HG02973 (cell line): ENCODE results near the gene ANO9.

Source experiments
- ATAC-seq: cut with Tn5 transposase; IDR thresholded peaks from one replicate; pipeline ENCODE4 v1.9.1; 2021; ENCODE audit warnings: moderate library complexity; ENCODE audit not compliant: unreplicated experiment

The ANO9 gene, protein sequence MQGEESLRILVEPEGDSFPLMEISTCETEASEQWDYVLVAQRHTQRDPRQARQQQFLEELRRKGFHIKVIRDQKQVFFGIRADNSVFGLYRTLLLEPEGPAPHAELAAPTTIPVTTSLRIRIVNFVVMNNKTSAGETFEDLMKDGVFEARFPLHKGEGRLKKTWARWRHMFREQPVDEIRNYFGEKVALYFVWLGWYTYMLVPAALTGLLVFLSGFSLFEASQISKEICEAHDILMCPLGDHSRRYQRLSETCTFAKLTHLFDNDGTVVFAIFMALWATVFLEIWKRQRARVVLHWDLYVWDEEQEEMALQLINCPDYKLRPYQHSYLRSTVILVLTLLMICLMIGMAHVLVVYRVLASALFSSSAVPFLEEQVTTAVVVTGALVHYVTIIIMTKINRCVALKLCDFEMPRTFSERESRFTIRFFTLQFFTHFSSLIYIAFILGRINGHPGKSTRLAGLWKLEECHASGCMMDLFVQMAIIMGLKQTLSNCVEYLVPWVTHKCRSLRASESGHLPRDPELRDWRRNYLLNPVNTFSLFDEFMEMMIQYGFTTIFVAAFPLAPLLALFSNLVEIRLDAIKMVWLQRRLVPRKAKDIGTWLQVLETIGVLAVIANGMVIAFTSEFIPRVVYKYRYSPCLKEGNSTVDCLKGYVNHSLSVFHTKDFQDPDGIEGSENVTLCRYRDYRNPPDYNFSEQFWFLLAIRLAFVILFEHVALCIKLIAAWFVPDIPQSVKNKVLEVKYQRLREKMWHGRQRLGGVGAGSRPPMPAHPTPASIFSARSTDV

DNA sequence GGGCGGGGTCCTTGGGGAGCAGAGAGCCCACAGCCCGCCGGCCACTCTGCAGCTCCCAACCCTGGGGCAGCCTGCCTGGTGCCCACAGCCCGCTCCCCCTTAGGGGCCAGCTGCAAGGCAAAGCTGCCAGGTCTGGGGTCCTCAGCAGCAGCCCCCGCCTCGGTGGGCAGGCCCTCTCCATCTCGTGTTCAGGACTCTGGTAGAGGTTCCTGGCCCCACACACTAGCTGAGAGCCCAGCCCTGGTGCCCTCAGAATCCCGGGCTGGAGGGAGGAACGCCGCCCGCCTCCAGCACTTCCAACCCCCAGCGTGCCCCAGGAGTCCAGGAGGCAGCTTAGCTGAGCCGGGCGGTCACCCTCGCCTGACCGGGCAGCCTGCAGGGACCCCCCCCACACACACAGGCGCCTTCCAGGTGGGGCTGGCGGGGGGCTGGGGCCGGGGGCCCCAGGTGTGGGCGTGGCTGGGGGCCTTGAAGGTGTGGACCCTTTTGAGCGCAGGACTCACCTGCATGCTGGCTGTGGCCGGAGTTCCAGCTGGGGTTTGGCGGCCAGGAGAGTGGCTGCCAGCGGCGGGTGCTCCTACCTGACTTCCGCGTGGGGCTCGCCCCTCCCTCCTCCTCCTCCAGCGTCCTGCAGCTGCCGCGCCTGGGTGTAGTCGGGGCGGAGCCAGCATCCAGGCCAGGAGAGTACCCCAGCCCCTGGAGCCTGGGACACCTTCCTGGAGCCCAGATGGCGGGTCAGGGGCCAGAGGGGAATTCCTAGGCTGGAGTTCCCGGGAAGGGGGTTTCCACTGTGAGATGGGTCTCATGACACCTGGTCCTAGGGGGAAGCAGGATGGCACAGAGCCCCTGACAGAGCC, at the start of gene ANO9:
Gene ANO9 (minus strand): TSS at position 594 of the 857 bp plus-strand sequence. CDS start 85 bp downstream, at position 509.
- ATAC-seq: no peak

DNA sequence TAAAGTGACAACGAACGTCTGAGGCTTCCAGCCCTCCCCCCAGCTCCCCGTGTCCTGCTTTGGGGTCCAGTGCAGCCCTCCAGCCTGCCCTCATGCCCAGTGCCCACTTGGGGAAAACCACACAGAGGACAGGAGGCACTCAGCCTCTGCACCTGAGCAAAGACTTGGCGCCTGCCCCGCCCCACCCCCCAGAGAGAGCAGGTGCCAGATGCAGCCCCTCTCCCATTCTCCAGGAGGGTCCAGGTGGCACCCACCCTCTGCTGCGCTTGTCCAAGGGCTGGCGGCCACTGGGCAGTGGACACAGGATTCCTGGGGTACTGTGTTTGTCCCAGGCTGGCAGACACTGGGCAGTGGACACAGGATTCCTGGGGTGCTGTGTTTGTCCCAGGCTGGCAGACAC, 49.5 kb upstream of the ANO9 start:
- no peak for ATAC-seq

DNA sequence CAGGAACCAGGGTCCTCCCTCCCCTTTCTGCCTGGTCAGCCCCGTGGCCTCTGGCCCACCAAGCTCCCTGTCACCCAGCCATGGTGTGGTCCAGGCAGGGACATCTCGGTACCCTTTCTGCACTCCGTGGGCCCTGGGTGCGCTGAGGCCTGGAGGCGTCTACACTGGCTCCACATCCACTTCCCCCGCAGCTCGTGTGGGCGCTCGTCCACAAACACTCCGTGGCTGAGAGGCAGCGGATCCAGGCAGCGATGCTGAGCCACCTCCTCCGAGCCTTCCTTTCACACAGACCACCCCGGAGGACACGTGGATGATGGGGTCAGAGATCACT, 49.1 kb upstream of the ANO9 start:
- ATAC-seq: no peak

DNA sequence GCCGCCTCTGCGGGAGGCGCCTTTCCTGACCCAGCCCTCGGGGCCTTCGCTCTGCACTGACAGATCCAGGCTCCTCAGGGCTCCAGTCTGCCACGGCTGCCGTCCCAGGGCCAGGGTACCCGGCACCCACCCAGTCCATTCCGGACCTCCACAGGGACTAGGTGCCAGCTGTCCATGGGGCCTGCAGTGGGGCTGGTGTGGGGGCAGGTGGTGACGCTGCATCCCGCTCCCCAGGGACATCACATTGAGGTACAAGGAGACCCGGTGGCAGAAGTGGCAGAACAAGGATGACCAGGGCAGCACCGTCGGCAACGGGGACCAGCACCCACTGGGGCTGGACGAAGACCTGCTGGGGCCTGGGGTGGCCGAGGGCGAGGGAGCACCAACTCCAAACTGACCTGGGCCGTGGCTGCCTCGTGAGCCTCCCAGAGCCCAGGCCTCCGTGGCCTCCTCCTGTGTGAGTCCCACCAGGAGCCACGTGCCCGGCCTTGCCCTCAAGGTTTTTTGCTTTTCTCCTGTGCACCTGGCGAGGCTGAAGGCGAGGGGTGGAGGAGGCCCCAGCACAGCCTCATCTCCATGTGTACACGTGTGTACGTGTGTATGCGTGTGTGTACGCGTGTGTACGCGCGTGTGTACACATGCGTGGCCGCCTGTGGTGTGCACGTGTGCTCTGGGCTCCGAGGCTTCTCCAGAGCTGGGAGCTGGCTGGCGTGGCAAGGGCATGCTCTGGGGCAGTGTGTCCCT, 48.5 kb upstream of the ANO9 start:
- ATAC-seq: no peak

DNA sequence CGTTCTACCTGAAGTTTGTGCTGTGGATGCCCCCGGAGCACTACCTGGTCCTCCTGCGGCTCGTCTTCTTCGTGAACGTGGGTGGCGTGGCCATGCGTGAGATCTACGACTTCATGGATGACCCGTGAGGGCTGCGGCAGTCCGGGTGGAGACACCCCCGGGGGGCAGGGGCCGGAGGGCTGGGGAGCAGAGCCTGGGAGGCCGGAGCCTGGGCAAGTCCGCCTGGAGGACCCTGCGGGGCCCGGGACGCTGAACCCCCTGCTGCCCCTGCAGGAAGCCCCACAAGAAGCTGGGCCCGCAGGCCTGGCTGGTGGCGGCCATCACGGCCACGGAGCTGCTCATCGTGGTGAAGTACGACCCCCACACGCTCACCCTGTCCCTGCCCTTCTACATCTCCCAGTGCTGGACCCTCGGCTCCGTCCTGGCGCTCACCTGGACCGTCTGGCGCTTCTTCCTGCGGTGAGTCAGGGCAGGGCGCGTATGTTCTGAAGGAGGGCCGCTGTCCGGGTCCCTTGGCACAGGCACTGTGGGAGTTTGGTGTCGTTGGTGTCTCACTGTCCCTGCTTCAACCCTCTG, 47.9 kb upstream of the ANO9 start:
- no peak for ATAC-seq

DNA sequence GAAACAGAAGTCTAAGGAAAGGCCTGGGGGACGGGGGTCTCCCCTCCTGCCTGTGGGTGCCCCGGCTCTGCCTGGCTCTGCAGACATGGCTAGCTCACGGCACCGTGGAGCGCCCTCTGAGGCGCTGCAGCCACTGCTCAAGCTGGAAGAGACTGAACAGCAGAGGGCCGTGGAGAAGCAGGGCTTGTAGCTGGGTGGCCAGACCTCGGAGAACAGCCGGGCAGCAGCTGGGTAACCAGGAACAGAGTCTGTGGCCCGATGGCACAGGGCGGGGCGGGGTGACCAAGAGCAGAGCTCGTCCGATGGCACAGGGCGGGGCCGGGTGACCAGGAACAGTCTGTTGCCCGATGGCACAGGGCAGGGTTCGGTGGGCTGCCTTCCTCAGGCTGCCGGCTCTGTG, 47.2 kb upstream of the ANO9 start:
- ATAC-seq: no peak

DNA sequence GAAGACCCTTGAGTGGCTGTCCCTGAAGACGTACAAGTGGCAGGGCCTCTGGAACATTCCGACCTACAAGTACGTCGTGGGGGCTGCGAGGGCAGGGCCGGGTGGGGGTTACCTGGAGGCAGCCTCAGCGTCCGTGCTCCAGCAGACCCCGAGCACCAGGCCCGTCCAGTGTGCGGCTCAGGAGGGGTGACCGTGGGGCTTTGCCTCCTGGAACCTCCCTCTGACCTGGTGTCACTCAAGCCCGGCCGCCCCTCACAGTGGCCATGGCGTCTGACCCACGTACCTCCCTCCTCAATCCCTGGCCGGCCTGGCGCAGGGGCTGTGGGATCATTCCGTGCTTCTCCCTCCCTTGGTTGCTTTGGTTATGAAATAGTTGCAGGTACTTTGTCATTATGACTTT, 46.8 kb upstream of the ANO9 start:
- ATAC-seq: no peak

DNA sequence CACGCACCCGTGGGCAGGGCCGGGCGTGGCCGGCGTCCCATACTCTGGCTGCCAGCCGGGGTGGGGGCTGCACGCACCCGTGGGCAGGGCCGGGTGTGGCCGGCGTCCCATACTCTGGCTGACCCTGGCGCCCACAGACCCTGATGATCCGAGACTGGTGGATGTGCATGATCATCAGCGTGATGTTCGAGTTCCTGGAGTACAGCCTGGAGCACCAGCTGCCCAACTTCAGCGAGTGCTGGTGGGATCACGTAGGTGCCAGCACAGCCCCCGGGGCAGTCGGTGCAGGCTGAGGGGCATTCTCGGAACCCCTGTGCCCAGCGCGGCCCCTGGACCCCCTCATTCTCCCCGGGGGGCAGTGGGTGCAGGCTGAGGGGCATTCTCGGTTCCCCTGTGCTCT, 46.3 kb upstream of the ANO9 start:
- no peak for ATAC-seq

DNA sequence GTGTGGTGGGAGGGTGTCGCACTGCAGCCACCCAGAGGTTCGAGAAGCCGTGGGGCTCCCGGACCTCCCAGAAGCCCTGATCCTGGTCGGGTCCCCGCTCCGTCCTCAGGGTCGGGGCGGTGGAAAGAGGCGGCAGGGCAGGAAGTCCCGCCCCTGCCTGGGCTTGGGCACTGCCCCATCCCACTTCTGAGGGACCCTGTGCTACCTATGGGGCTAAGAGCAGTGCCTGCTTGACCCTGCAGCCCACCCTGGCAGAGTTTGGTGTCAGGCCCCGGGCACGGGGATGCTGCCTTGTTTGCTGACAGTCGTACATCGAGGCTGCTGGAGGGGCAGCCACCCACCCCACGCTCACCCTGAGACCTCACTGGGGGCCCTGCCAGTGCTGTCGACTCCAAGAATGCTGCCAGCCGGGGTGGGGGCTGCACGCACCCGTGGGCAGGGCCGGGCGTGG, 45.8 kb upstream of the ANO9 start:
- ATAC-seq: no peak

DNA sequence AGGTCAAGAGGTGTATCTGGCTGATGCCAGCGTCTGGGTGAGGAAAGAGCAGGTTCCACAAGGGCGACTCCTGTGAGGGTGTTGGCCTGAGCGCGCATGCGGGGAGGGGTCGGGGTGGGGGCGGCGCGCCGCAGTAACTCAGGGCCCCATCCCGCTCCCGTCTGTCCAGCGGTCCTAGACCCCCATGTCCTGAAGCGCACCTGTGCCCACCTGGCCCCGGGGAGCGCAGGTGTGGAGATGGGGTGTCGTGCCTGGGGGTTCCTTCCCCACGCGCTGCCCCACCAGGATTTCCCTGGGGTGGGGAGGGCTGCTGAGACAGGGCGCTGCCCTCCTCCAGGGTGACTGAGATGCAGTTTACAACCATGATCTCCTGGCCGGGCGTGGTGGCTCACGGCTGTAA, 44.4 kb upstream of the ANO9 start:
- no peak for ATAC-seq

DNA sequence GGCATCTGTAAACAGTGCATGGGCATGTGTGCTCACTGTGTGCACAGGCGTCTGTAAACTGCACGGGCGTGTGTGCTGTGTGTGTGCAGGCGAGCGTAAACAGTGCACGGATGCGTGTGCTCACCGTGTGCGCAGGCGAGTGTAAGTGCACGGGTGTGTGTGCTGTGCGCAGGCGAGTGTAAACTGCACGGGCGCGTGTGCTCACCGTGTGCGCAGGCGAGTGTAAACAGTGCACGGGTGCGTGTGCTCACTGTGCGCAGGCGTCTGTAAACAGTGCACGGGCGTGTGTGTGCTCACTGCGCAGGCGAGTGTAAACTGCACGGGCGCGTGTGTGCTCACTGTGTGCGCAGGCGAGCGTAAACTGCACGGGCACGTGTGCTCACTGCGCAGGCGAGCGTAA, 42.8 kb upstream of the ANO9 start:
- ATAC-seq: no peak

DNA sequence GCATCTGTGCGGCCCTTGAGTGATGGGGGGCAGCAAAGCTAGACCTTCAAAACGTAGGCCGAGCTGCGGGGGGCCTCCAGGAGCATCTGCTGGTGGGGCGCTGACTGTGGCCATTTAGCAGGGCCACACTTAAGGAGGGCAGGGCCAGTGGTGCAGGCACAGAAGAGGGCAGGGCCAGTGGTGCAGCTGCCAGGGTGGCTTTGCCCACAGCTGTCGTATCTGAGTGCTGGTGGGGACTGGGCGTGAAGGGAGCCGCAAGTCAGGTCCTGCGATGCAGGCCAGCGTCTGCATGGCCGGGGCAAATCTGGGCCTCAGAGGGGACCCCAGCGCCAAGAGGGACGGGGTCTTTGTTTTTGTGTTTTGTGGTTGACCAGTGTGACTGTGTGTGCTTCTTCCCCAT, 37.5 kb upstream of the ANO9 start:
- ATAC-seq: no peak

DNA sequence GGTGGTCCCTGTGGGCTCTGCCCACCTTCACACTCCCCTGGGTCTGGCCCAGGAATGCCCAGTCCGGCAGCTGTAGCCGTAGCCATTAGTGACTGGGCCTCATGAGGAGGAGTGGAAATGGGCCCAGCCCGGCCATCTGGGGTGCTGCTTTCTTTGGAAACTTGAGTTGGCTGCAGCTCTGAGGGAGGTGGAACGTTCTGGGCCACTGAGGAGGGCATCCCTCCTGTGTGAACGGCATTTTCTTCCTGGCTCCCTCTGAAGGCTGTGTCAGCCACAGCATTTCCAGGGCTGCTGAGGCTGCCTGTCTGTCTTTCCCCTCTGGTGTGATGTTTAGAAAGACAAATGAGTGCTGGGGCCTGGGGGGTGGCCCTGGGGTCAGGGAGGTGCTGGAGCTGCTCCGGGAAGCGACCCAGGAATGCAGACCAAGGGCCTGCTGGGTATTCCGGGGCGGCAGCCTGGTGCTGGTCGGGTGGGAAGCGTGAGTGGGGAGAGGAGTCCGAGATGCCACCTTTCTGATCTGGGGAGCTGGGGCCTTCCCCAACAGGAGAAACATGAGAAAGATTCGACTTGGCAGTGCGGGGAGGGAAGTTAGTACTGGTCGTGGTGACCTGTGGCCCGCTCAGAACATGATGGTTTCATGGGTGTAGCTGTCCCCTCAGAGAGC, 35.4 kb upstream of the ANO9 start:
- ATAC-seq: no peak

DNA sequence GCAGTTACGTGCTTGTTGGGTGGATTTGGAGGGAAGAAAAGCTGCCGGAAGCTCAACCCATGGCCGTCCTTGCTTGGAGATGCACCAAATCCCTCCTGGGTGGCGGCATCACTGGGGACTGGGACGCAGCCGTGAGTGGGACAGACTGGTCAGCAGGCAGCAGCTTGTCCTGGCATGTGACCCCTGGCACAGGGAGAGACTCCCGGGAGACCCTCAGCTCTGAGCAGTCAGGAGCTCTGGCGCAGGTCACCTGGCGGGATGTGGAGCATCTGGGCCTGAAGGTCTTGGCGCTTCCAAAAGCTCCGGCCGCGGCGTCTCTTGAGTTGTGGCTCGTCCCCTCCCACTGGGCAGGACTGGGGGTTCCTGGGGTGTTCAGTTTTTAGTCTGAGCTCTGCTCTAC, 34.6 kb upstream of the ANO9 start:
- no peak for ATAC-seq

DNA sequence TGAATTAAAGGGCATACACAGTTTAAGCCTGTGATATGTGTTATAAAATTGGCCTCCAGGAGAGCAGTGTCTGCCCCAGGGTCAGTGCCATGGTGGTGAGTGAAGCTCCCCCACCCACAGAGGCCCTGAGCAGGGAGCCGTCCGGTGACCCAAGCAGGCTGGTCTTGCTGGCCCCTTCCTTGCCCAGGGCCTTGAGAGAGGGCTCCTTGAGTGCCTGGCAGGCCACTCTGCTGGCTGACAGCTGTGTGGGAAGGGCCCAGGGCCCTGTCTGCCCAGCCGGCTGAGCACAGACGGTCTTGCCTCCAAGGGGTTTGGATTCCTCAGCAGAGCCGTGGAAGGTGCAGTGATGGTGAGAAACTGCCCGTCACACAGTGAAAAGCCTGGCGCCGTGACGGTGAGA, 34.1 kb upstream of the ANO9 start:
- ATAC-seq: no peak

DNA sequence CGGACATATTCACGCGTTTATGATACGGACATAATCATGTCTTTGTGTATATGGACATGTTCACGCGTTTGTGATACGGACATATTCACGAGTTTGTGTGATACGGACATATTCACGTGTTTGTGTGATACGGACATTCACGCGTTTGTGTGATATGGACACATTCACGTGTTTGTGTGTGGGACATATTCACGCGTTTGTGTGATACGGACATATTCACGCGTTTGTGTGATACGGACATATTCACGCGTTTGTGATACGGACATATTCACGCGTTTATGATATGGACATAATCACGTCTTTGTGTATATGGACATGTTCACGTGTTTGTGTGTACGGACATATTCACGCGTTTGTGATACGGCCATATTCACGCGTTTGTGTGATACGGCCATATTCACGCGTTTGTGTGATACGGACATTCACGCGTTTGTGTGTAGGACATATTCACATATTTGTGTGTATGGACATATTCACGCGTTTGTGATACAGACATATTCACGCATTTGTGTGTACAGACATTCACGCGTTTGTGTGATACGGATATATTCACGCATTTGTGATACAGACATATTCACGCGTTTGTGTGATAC, 33.2 kb upstream of the ANO9 start:
- ATAC-seq: no peak

DNA sequence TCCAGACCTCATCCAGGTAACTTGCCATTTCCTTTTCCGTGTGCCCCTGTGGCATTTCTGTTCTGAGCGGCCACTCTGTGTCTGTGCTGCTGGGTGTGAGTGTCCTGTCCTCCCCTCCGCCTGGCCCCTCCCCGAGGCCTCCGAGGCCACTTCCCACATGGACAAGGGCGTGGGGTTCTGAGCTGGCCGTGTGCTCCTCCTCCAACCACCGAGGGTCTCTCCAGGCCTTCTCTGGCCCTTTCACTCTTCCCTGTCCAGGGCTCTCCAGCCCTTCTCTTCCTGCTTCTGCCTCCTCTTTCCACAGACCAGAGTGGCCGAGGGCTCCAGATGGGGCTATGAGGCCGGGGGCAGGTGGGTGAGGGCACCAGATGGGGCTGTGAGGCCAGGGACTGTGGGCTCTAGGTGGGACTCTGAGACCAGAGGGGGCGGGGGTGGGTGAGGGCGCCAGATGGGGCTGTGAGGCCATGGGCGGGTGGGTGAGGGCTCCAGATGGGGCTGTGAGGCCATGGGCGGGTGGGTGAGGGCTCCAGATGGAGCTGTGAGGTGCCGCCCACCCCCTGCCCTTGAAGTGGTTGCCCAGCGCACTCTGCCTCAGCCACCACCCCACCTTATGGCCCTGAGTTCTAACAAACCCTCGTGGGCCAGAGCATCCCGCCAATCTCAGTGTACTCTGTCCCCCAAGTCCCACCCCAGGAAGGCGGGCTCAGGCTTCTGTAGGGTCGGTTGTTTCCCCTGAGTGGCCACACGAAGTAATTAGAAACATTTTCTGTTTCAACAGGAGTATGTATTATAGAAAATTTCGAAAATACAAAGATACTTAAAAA, 32.4 kb upstream of the ANO9 start:
- no peak for ATAC-seq

DNA sequence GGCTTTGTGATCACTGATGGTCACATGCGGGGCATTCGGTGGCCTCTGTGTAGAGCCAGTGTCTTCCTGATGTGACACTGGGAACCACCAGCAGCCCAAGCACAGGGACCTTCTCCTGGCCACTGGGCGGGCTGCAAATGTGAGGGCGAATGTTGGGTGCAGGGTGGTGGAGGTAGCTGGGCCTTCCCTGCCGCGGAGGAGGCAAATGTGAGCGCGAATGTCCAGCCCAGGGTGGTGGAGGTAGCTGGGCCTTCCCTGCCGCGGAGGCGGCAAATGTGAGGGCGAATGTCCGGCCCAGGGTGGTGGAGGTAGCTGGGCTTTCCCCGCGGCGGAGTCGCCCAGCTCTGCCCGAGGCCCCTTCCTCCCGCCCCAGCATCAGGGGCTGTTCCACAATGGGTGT, 31.6 kb upstream of the ANO9 start:
- no peak for ATAC-seq

DNA sequence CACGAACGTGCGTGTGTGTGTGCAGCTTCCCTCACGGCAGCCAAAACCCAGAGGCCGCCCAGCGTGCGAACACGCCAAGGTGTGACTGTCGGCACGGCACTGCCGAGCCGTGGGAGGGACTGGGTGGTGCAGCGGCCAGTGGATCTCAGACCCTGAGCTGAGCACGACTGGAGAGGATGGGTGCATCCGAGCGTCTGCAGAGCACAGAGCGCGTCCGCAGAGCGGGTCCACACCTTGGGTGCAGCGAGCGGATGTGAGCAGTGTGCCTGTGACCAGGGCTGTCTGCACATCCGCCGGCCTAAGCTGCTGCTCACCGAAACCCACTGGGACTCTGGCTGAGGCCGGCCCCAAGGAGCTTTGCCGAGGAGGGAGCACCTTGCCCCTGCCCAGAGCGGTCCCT, 31.0 kb upstream of the ANO9 start:
- ATAC-seq: no peak
